K562 (cell line): Measurements from ENCODE around the gene ZNF197. TPM values are rescaled to one million over a fixed set of nuclear protein-coding genes. Genes with fewer than 3 reads are reported as not detected.
A peak's percentile ranks its signal among the peaks of the same experiment; 100 is the strongest.

Source experiments
- DACH1 ChIP-seq: fragments of 450-650 bp; IDR thresholded peaks from 2 replicates; pipeline ENCODE4 v1.6.1; 2018; ENCODE audit not compliant: partially characterized antibody
- DDX20 ChIP-seq: fragments of 450-650 bp; IDR thresholded peaks from 2 replicates; pipeline ENCODE4 v1.6.1; 2016; ENCODE audit warnings: missing genetic modification characterization, low read depth, mild to moderate bottlenecking, missing compliant biosample characterization, moderate library complexity
- EGR1 ChIP-seq: fragments of 450-650 bp; conservative IDR thresholded peaks from 2 replicates; pipeline ENCODE4 v1.6.1; 2017; ENCODE audit warnings: mild to moderate bottlenecking
- ELK3 ChIP-seq: fragments of 450-650 bp; formaldehyde crosslinking; IDR thresholded peaks from 2 replicates; pipeline ENCODE4 v1.4.0; 2020; ENCODE audit warnings: mild to moderate bottlenecking
- EP300 ChIP-seq: IDR thresholded peaks from 2 replicates; pipeline ENCODE4 v1.6.1; 2012; ENCODE audit warnings: low read length, improper control_type of control experiment
- FOXK2 ChIP-seq, 2 experiments: fragments of 450-650 bp; IDR thresholded peaks in 1 of 2; conservative IDR thresholded peaks in 1 of 2; 2 replicates each; pipeline ENCODE4 v1.6.1; 2016; ENCODE audit warnings: low read depth in 2 of 2, mild to moderate bottlenecking in 1 of 2
- KLF10 ChIP-seq: fragments of 250-450 bp; sonication (Bioruptor Pico); IDR thresholded peaks from 2 replicates; pipeline ENCODE4 v1.6.1; 2021; ENCODE audit warnings: matching md5 sums
- MYC ChIP-seq, 2 experiments: fragments of 250-450 bp in 1 of 2; sonication (Bioruptor Pico) in 1 of 2; IDR thresholded peaks; 2 replicates each; pipeline versions ENCODE4 v1.5.1 to v1.6.1; 2012 to 2021; ENCODE audit warnings: low read depth in 2 of 2, borderline replicate concordance in 1 of 2, improper control_type of control experiment in 1 of 2, low read length in 1 of 2, mild to moderate bottlenecking in 1 of 2, moderate library complexity in 1 of 2
- NCOA6 ChIP-seq: fragments of 450-650 bp; IDR thresholded peaks from 2 replicates; pipeline ENCODE4 v1.6.1; 2017; ENCODE audit warnings: mild to moderate bottlenecking
- NCOR1 ChIP-seq: fragments of 450-650 bp; IDR thresholded peaks from 2 replicates; pipeline ENCODE4 v1.6.1; 2016; ENCODE audit warnings: mild to moderate bottlenecking, moderate library complexity
- PRDM10 ChIP-seq: fragments of 450-650 bp; IDR thresholded peaks from 2 replicates; pipeline ENCODE4 v1.6.1; 2018; ENCODE audit not compliant: partially characterized antibody
- SAFB2 ChIP-seq: fragments of 200-400 bp; formaldehyde crosslinking; IDR thresholded peaks from 2 replicates; pipeline ENCODE4 v1.6.1; 2018; ENCODE audit warnings: borderline replicate concordance, low read length, low read depth, moderate library complexity; ENCODE audit not compliant: severe bottlenecking
- TFAM ChIP-seq: fragments of 250-450 bp; sonication (Bioruptor Pico); conservative IDR thresholded peaks from 2 replicates; pipeline ENCODE4 v1.5.0; 2021; ENCODE audit warnings: mild to moderate bottlenecking, moderate library complexity
- WHSC1 ChIP-seq: IDR thresholded peaks from one replicate; pipeline ENCODE4 v1.6.1; 2012; ENCODE audit warnings: low read length, control low read depth, inconsistent platforms
- XRCC5 ChIP-seq: fragments of 200-400 bp; formaldehyde crosslinking; IDR thresholded peaks from 2 replicates; pipeline ENCODE4 v1.6.1; 2017; ENCODE audit warnings: low read depth, mild to moderate bottlenecking, low read length
- ZBTB8A ChIP-seq: fragments of 450-650 bp; IDR thresholded peaks from 2 replicates; pipeline ENCODE4 v1.6.1; 2018; ENCODE audit warnings: mild to moderate bottlenecking, moderate library complexity; ENCODE audit not compliant: partially characterized antibody
- polyA plus RNA-seq, 8 experiments: library from polyadenylated mRNA; depleted of rRNA in 4 of 8; stranded (reverse) in 5 of 8; unstranded in 3 of 8; fragments of >200 nt; fragmentation: Nextera tagmentation in 2 of 8; fragmentation: Illumina TruSeq in 1 of 8; extraction: Ambion mirVana in 2 of 8; extraction: Trizol in 1 of 8; gene quantifications; 2 replicates each; pipeline versions ENCODE4 v1.2.1 to v1.2.3, GENCODE V29; 2011 to 2014; ENCODE audit warnings: inconsistent platforms in 1 of 8, missing spikeins in 1 of 8
- total RNA-seq, 7 experiments: library from RNA; depleted of rRNA in 6 of 7; stranded (reverse); fragments of >200 nt in 6 of 7; fragmentation: Illumina TruSeq in 2 of 7; extraction: Trizol in 2 of 7; gene quantifications; 2 replicates each; pipeline versions ENCODE4 v1.2.1 to v1.2.3, GENCODE V29; 2011 to 2021; ENCODE audit warnings: low replicate concordance in 1 of 7
- TF ChIP-seq, protein P1 (sequence below): fragments of 250-450 bp; sonication (Bioruptor Pico); IDR thresholded peaks from 2 replicates; pipeline ENCODE4 v1.5.1; 2021; ENCODE audit warnings: mild to moderate bottlenecking
- TF ChIP-seq, protein P2 (sequence below), 2 experiments: fragments of 450-650 bp in 1 of 2; IDR thresholded peaks; 2 replicates each; pipeline ENCODE4 v1.6.1; 2011 to 2017; ENCODE audit warnings: low read depth in 2 of 2, antibody characterized with exemption in 1 of 2, borderline replicate concordance in 1 of 2, low read length in 1 of 2, mild to moderate bottlenecking in 1 of 2, mixed read lengths in 1 of 2; ENCODE audit not compliant: control insufficient read depth in 1 of 2

The ZNF197 gene
- total and polyA plus RNA-seq, 9 of the 15 experiments (the other 6 are each of a cell fraction or from before 2014, with no cell fraction given): 3.5 to 19.1 (median 13.7) TPM

GRCh38 chr3:44648564-44649229, 23.9 kb downstream of the ZNF197 start, which contains the start of gene ZNF35 (continued):
- TF ChIP-seq PRDM10 (no peak), ZBTB8A (no peak), EP300 (0 out of 2 replicates have a peak, but pooled peaks have one; percentile 14), MYC (IDR thresholded peaks at IDR 0.05; ENCODE audit: low read depth, low read length) (peak; percentile 67), MYC (CRISPR knock-in tag; IDR thresholded peaks at IDR 0.05; ENCODE audit: borderline replicate concordance, low read depth) (0 out of 2 replicates have a peak, but pooled peaks have one; percentile 55), TFAM (no peak), XRCC5 (peak; percentile 46; the same call in 1 of the 2 replicates), DACH1 (no peak), DDX20 (tag) (no peak), EGR1 (no peak), FOXK2 (conservative IDR thresholded peaks at IDR 0.05 in 1 of 2, IDR thresholded peaks at IDR 0.05 in 1 of 2; ENCODE audit: low read depth in 2 of 2) (no peak), NCOA6 (no peak), SAFB2 (no peak), NCOR1 (no peak), ELK3 (no peak), WHSC1 (no peak), KLF10 (0 out of 2 replicates have a peak, but pooled peaks have one; percentile 20)
- TF ChIP-seq, protein P1, sequence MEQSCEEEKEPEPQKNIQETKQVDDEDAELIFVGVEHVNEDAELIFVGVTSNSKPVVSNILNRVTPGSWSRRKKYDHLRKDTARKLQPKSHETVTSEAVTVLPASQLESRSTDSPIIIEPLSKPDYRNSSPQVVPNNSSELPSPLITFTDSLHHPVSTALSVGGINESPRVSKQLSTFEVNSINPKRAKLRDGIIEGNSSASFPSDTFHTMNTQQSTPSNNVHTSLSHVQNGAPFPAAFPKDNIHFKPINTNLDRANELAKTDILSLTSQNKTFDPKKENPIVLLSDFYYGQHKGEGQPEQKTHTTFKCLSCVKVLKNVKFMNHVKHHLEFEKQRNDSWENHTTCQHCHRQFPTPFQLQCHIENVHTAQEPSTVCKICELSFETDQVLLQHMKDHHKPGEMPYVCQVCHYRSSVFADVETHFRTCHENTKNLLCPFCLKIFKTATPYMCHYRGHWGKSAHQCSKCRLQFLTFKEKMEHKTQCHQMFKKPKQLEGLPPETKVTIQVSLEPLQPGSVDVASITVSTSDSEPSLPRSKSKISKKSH (CRISPR knock-in tag): peak; percentile 32; the same call in 1 of the 2 replicates
- TF ChIP-seq, protein P2, sequence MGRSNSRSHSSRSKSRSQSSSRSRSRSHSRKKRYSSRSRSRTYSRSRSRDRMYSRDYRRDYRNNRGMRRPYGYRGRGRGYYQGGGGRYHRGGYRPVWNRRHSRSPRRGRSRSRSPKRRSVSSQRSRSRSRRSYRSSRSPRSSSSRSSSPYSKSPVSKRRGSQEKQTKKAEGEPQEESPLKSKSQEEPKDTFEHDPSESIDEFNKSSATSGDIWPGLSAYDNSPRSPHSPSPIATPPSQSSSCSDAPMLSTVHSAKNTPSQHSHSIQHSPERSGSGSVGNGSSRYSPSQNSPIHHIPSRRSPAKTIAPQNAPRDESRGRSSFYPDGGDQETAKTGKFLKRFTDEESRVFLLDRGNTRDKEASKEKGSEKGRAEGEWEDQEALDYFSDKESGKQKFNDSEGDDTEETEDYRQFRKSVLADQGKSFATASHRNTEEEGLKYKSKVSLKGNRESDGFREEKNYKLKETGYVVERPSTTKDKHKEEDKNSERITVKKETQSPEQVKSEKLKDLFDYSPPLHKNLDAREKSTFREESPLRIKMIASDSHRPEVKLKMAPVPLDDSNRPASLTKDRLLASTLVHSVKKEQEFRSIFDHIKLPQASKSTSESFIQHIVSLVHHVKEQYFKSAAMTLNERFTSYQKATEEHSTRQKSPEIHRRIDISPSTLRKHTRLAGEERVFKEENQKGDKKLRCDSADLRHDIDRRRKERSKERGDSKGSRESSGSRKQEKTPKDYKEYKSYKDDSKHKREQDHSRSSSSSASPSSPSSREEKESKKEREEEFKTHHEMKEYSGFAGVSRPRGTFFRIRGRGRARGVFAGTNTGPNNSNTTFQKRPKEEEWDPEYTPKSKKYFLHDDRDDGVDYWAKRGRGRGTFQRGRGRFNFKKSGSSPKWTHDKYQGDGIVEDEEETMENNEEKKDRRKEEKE (IDR thresholded peaks at IDR 0.05; ENCODE audit: borderline replicate concordance in 1 of 2, control insufficient read depth in 1 of 2, low read depth in 2 of 2, low read length in 1 of 2): peak in 1 of 2 experiments; percentile 95; a peak in 2 of 4 replicates
